OCI-LY1 (cell line): ENCODE data around the gene ANKS4B.

Source experiments
- EZH2 ChIP-seq: fragments of 200-600 bp; sonication (generic), shearing (Covaris generic); IDR thresholded peaks from 2 replicates; pipeline ENCODE4 v1.8.0; 2017; ENCODE audit warnings: borderline replicate concordance, mixed run types, mild to moderate bottlenecking, antibody characterized with exemption, low read length, moderate library complexity, mixed read lengths
- TF ChIP-seq, protein P1 (sequence below): fragments of 200-600 bp; sonication (generic), shearing (Covaris generic); IDR thresholded peaks from 2 replicates; pipeline ENCODE4 v1.5.1; 2017; ENCODE audit warnings: mild to moderate bottlenecking, antibody characterized with exemption, low read length, moderate library complexity, mixed read lengths

DNA sequence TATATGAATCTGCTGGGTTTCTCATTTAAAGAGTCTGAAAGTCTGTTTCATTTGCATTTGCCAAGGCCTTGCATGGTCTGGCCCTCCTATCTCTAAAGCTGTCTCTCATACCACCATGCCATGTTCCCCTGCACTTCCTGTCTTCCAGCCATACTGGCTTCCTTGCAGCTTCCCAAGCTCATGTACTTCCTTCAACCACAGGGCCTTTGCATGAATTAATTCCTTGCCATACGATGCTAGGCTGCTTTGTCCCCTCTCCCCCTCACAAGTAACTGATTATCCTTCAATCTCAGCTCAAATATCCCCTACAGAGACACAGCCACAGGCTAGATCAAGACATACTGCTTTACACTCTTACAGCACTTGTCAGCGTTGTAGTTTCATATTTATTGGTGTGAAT is 38.8 kb downstream of the ANKS4B start:
- TF ChIP-seq, protein P1, sequence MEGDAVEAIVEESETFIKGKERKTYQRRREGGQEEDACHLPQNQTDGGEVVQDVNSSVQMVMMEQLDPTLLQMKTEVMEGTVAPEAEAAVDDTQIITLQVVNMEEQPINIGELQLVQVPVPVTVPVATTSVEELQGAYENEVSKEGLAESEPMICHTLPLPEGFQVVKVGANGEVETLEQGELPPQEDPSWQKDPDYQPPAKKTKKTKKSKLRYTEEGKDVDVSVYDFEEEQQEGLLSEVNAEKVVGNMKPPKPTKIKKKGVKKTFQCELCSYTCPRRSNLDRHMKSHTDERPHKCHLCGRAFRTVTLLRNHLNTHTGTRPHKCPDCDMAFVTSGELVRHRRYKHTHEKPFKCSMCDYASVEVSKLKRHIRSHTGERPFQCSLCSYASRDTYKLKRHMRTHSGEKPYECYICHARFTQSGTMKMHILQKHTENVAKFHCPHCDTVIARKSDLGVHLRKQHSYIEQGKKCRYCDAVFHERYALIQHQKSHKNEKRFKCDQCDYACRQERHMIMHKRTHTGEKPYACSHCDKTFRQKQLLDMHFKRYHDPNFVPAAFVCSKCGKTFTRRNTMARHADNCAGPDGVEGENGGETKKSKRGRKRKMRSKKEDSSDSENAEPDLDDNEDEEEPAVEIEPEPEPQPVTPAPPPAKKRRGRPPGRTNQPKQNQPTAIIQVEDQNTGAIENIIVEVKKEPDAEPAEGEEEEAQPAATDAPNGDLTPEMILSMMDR = no peak
- no peak for TF ChIP-seq EZH2
